Measurements from ENCODE around the gene SDK2. TPM values are rescaled to one million over a fixed set of nuclear protein-coding genes. Genes with fewer than 3 reads are reported as not detected.

SDK2 gene
- total RNA-seq, 1 experiment from 2014 or later: not detected

- no peaks in the 10 kb centered on the region for H3K36me3 ChIP-seq (ENCODE audit: insufficient read depth, low read length)
- no peaks in the 10 kb centered on the region for H3K27me3 ChIP-seq (ENCODE audit: low read length)
- no peaks in the 10 kb centered on the region for H3K9me2 ChIP-seq (replicated peaks; ENCODE audit: insufficient read depth, low read length)
- H2AFZ ChIP-seq (ENCODE audit: low read length): no peak overlapping the region
- no peak overlapping the region for H3K4me2 ChIP-seq (ENCODE audit: low read depth, low read length, poor library complexity, severe bottlenecking)
- no peaks in the 10 kb centered on the region for H3K79me2 ChIP-seq (ENCODE audit: low read length)
- no peak overlapping the region for H3K27ac ChIP-seq (ENCODE audit: low read length)
- H3K4me3 ChIP-seq (ENCODE audit: low read length): no peak overlapping the region
- H3K9ac ChIP-seq (ENCODE audit: low read length): no peak overlapping the region
- H3K4me1 ChIP-seq (ENCODE audit: low read length): no peaks in the 10 kb centered on the region
- H4K20me1 ChIP-seq (ENCODE audit: insufficient read depth, low read depth, low read length): no peaks in the 10 kb centered on the region
- no peaks in the 10 kb centered on the region for H3K9me3 ChIP-seq (ENCODE audit: low read length)
- no peak for DNase-seq
Observed at GRCh38 chr17:73642659-73643000, 1.6 kb downstream of the SDK2 start.

GRCh38 chr17:73641826-73642600 is 2.2 kb downstream of the SDK2 start:
- no peaks in the 10 kb centered on the region for H3K36me3 ChIP-seq (ENCODE audit: insufficient read depth, low read length)
- H3K4me1 ChIP-seq (ENCODE audit: low read length): no peaks in the 10 kb centered on the region
- no peak overlapping the region for H3K9ac ChIP-seq (ENCODE audit: low read length)
- H4K20me1 ChIP-seq (ENCODE audit: insufficient read depth, low read depth, low read length): no peaks in the 10 kb centered on the region
- H3K4me3 ChIP-seq (ENCODE audit: low read length): no peak overlapping the region
- H3K9me3 ChIP-seq (ENCODE audit: low read length): no peaks in the 10 kb centered on the region
- no peak overlapping the region for H3K4me2 ChIP-seq (ENCODE audit: low read depth, low read length, poor library complexity, severe bottlenecking)
- H3K27ac ChIP-seq (ENCODE audit: low read length): no peak overlapping the region
- no peaks in the 10 kb centered on the region for H3K9me2 ChIP-seq (replicated peaks; ENCODE audit: insufficient read depth, low read length)
- no peak for DNase-seq
- H2AFZ ChIP-seq (ENCODE audit: low read length): no peak overlapping the region
- no peaks in the 10 kb centered on the region for H3K27me3 ChIP-seq (ENCODE audit: low read length)
- H3K79me2 ChIP-seq (ENCODE audit: low read length): no peaks in the 10 kb centered on the region

GRCh38 chr17:73640691-73641090 is 3.6 kb downstream of the SDK2 start:
- Histone ChIP-seq H2AFZ (ENCODE audit: low read length) (no peak overlapping the region), H3K9me3 (ENCODE audit: low read length) (no peaks in the 10 kb centered on the region), H3K4me1 (ENCODE audit: low read length) (no peaks in the 10 kb centered on the region), H4K20me1 (ENCODE audit: insufficient read depth, low read depth, low read length) (no peaks in the 10 kb centered on the region), H3K79me2 (ENCODE audit: low read length) (no peaks in the 10 kb centered on the region), H3K9me2 (replicated peaks; ENCODE audit: insufficient read depth, low read length) (no peaks in the 10 kb centered on the region), H3K4me2 (ENCODE audit: low read depth, low read length, poor library complexity, severe bottlenecking) (no peak overlapping the region), H3K27ac (ENCODE audit: low read length) (no peak overlapping the region), H3K4me3 (ENCODE audit: low read length) (no peak overlapping the region), H3K36me3 (ENCODE audit: insufficient read depth, low read length) (no peaks in the 10 kb centered on the region), H3K27me3 (ENCODE audit: low read length) (no peaks in the 10 kb centered on the region), H3K9ac (ENCODE audit: low read length) (no peak overlapping the region)
- DNase-seq: no peak

- Histone ChIP-seq H3K9me2 (replicated peaks; ENCODE audit: insufficient read depth, low read length) (no peaks in the 10 kb centered on the region), H3K27ac (ENCODE audit: low read length) (no peak overlapping the region), H2AFZ (ENCODE audit: low read length) (no peak overlapping the region), H4K20me1 (ENCODE audit: insufficient read depth, low read depth, low read length) (no peaks in the 10 kb centered on the region), H3K9me3 (ENCODE audit: low read length) (no peaks in the 10 kb centered on the region), H3K9ac (ENCODE audit: low read length) (no peak overlapping the region), H3K36me3 (ENCODE audit: insufficient read depth, low read length) (no peaks in the 10 kb centered on the region), H3K4me2 (ENCODE audit: low read depth, low read length, poor library complexity, severe bottlenecking) (no peak overlapping the region), H3K4me3 (ENCODE audit: low read length) (no peak overlapping the region), H3K79me2 (ENCODE audit: low read length) (no peaks in the 10 kb centered on the region), H3K4me1 (ENCODE audit: low read length) (no peaks in the 10 kb centered on the region), H3K27me3 (ENCODE audit: low read length) (no peaks in the 10 kb centered on the region)
- DNase-seq: no peak
Observed at GRCh38 chr17:73639932-73640331, 4.3 kb downstream of the SDK2 start.

GRCh38 chr17:73639322-73639721 is 4.9 kb downstream of the SDK2 start:
- no peaks in the 10 kb centered on the region for H3K36me3 ChIP-seq (ENCODE audit: insufficient read depth, low read length)
- H2AFZ ChIP-seq (ENCODE audit: low read length): no peak overlapping the region
- no peak overlapping the region for H3K27ac ChIP-seq (ENCODE audit: low read length)
- H3K9me3 ChIP-seq (ENCODE audit: low read length): no peaks in the 10 kb centered on the region
- no peaks in the 10 kb centered on the region for H3K79me2 ChIP-seq (ENCODE audit: low read length)
- no peak overlapping the region for H3K4me2 ChIP-seq (ENCODE audit: low read depth, low read length, poor library complexity, severe bottlenecking)
- no peak for DNase-seq
- H3K4me3 ChIP-seq (ENCODE audit: low read length): no peak overlapping the region
- no peak overlapping the region for H3K9ac ChIP-seq (ENCODE audit: low read length)
- H3K4me1 ChIP-seq (ENCODE audit: low read length): no peaks in the 10 kb centered on the region
- H3K27me3 ChIP-seq (ENCODE audit: low read length): no peaks in the 10 kb centered on the region
- H4K20me1 ChIP-seq (ENCODE audit: insufficient read depth, low read depth, low read length): no peaks in the 10 kb centered on the region
- H3K9me2 ChIP-seq (replicated peaks; ENCODE audit: insufficient read depth, low read length): no peaks in the 10 kb centered on the region

- no peak overlapping the region for H3K9ac ChIP-seq (ENCODE audit: low read length)
- no peaks in the 10 kb centered on the region for H4K20me1 ChIP-seq (ENCODE audit: insufficient read depth, low read depth, low read length)
- H3K9me3 ChIP-seq (ENCODE audit: low read length): no peaks in the 10 kb centered on the region
- no peaks in the 10 kb centered on the region for H3K79me2 ChIP-seq (ENCODE audit: low read length)
- no peaks in the 10 kb centered on the region for H3K4me1 ChIP-seq (ENCODE audit: low read length)
- no peak overlapping the region for H2AFZ ChIP-seq (ENCODE audit: low read length)
- no peak overlapping the region for H3K4me3 ChIP-seq (ENCODE audit: low read length)
- no peak for DNase-seq
- no peaks in the 10 kb centered on the region for H3K36me3 ChIP-seq (ENCODE audit: insufficient read depth, low read length)
- H3K27ac ChIP-seq (ENCODE audit: low read length): no peak overlapping the region
- no peak overlapping the region for H3K4me2 ChIP-seq (ENCODE audit: low read depth, low read length, poor library complexity, severe bottlenecking)
- H3K27me3 ChIP-seq (ENCODE audit: low read length): no peaks in the 10 kb centered on the region
- H3K9me2 ChIP-seq (replicated peaks; ENCODE audit: insufficient read depth, low read length): no peaks in the 10 kb centered on the region
Observed at GRCh38 chr17:73638556-73638955, 5.7 kb downstream of the SDK2 start.

GRCh38 chr17:73637866-73638265 is 6.4 kb downstream of the SDK2 start:
- no peaks in the 10 kb centered on the region for H3K9me3 ChIP-seq (ENCODE audit: low read length)
- no peak overlapping the region for H3K4me3 ChIP-seq (ENCODE audit: low read length)
- no peaks in the 10 kb centered on the region for H3K79me2 ChIP-seq (ENCODE audit: low read length)
- no peaks in the 10 kb centered on the region for H3K27me3 ChIP-seq (ENCODE audit: low read length)
- no peaks in the 10 kb centered on the region for H3K9me2 ChIP-seq (replicated peaks; ENCODE audit: insufficient read depth, low read length)
- H3K27ac ChIP-seq (ENCODE audit: low read length): no peak overlapping the region
- no peak for DNase-seq
- H4K20me1 ChIP-seq (ENCODE audit: insufficient read depth, low read depth, low read length): no peaks in the 10 kb centered on the region
- no peaks in the 10 kb centered on the region for H3K4me1 ChIP-seq (ENCODE audit: low read length)
- no peaks in the 10 kb centered on the region for H3K36me3 ChIP-seq (ENCODE audit: insufficient read depth, low read length)
- no peak overlapping the region for H2AFZ ChIP-seq (ENCODE audit: low read length)
- no peak overlapping the region for H3K9ac ChIP-seq (ENCODE audit: low read length)
- no peak overlapping the region for H3K4me2 ChIP-seq (ENCODE audit: low read depth, low read length, poor library complexity, severe bottlenecking)

- no peak overlapping the region for H3K27ac ChIP-seq (ENCODE audit: low read length)
- no peak for DNase-seq
- no peak overlapping the region for H3K9ac ChIP-seq (ENCODE audit: low read length)
- H3K36me3 ChIP-seq (ENCODE audit: insufficient read depth, low read length): no peaks in the 10 kb centered on the region
- H3K4me3 ChIP-seq (ENCODE audit: low read length): no peak overlapping the region
- H2AFZ ChIP-seq (ENCODE audit: low read length): no peak overlapping the region
- no peaks in the 10 kb centered on the region for H3K9me3 ChIP-seq (ENCODE audit: low read length)
- H3K4me2 ChIP-seq (ENCODE audit: low read depth, low read length, poor library complexity, severe bottlenecking): no peak overlapping the region
- no peaks in the 10 kb centered on the region for H3K4me1 ChIP-seq (ENCODE audit: low read length)
- H3K27me3 ChIP-seq (ENCODE audit: low read length): no peaks in the 10 kb centered on the region
- H3K79me2 ChIP-seq (ENCODE audit: low read length): no peaks in the 10 kb centered on the region
- H3K9me2 ChIP-seq (replicated peaks; ENCODE audit: insufficient read depth, low read length): no peaks in the 10 kb centered on the region
- no peaks in the 10 kb centered on the region for H4K20me1 ChIP-seq (ENCODE audit: insufficient read depth, low read depth, low read length)
Observed at GRCh38 chr17:73635101-73635817, 9.0 kb downstream of the SDK2 start.

Measured in Karpas-422 (cell line).